ENCODE measurements around the gene AFAP1. TPM values are rescaled to one million over a fixed set of nuclear protein-coding genes. Genes with fewer than 3 reads are reported as not detected.
A peak's percentile ranks its signal among the peaks of the same experiment; 100 is the strongest.

The AFAP1 gene
- total and polyA plus RNA-seq, 12 donors = 2.9 to 8.9 (median 5.8) TPM

DNA sequence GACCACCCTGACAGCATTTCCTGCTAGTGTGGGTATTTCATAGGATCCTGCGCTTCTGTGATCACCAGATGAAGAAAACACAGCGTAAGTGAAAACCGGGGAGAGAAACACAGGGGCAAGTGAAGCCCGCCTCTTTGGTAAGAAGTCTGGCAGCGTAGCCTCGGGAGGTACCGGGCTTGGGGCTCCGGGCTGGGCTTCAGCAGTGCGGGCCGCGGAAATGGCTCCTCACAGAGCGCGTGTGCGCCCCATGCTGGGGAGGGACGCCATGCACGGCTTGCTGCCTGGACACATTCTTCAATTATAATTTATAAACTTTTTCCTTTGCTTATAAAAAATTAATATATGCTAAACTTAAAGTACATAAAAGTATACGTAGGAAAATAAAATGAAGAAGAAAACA lies 151.5 kb downstream of the AFAP1 start:
- Histone ChIP-seq H3K4me1 (peaks cover 0 to 20% (median 11%) of the 10 kb centered on the region in 9 donors), H3K4me3 (no peak overlapping the region), H3K27ac (peak overlapping the region in 1 of 10 donors; percentile 68), H3K36me3 (peaks cover 0 to 60% (median 0%) of the 10 kb centered on the region in 9 donors), H3K27me3 (no peaks in the 10 kb centered on the region), H3K9me3 (no peaks in the 10 kb centered on the region)
- ATAC-seq (no peak), DNase-seq (no peak)
- WGBS, 2 donors = 96% methylated on average over 17 of the region's 17 CpGs
- intact Hi-C loops (cut with DNase I) = no loop called here
- TF ChIP-seq CTCF (IDR thresholded peaks at IDR 0.05) = no peak

DNA sequence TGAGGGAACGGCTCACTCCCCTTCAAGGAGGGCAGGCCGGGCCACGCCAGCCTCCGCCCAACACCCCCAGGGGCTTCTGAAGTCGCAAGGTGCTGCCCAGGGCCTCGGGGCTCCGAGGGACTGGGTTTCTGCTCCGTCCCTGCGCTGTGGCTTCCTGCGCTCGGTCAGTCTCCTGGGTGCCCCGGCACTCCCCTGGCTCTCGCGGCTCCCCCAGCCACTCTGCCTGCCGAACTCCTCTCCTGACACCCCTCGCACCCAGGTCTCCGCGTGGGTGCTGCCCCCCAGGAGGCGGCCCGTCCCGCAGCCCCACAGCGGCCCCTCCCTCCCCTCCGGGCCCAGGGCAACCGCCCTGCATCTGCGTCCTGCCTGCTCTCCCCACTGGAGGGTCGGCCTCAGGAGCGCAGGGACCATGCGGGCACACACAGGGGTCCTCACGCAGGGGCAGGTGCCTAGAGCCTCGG lies 151.9 kb downstream of the AFAP1 start:
- no peaks in the 10 kb centered on the region for H3K9me3 ChIP-seq
- ATAC-seq (peak in 1 of 8 donors; percentile 31), DNase-seq (no peak)
- H3K27ac ChIP-seq = no peak overlapping the region
- H3K36me3 ChIP-seq = peaks cover 0 to 55% (median 0%) of the 10 kb centered on the region in 9 donors
- no peaks in the 10 kb centered on the region for H3K27me3 ChIP-seq
- WGBS, 2 donors = 92 to 94% methylated on average over 26 to 30 of the region's 30 CpGs
- H3K4me3 ChIP-seq = no peak overlapping the region
- H3K4me1 ChIP-seq = peaks cover 0 to 25% (median 15%) of the 10 kb centered on the region in 9 donors
- intact Hi-C loops (cut with DNase I) = no loop called here
- TF ChIP-seq CTCF (IDR thresholded peaks at IDR 0.05) = no peak

DNA sequence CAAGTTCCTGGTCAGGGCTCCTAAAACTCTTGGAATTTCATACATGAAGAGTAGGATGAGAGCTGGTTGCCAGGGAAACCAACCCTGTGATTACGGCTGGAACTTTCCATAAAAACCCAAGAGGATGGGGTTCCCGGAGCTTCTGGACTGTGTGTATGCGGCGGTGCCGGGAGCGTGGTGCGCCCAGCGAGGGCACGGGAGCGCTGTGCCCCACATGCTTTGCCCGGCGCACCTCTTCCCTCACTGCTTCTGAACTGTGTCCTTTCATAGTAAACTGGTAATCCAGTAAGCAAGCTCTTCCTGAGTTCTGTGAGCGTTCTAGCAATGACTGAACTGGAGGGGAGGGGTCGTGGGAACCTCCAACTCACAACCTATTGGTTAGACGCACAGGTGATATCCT lies 152.6 kb downstream of the AFAP1 start:
- intact Hi-C loops (cut with DNase I) = no loop called here
- Histone ChIP-seq H3K9me3 (no peaks in the 10 kb centered on the region), H3K27ac (no peak overlapping the region), H3K4me3 (no peak overlapping the region), H3K27me3 (no peaks in the 10 kb centered on the region), H3K36me3 (peaks cover 0 to 48% (median 0%) of the 10 kb centered on the region in 9 donors), H3K4me1 (peaks cover 5 to 31% (median 22%) of the 10 kb centered on the region in 9 donors)
- ATAC-seq (no peak), DNase-seq (no peak)
- 95 to 97% methylated on average over 15 of the region's 15 CpGs for WGBS, 2 donors
- no peak for TF ChIP-seq CTCF (IDR thresholded peaks at IDR 0.05)

GRCh38 chr4:7786517-7786916 lies 153.1 kb downstream of the AFAP1 start:
- WGBS, 2 donors = 90 to 95% methylated on average over 10 of the region's 10 CpGs
- no peak overlapping the region for H3K27ac ChIP-seq
- DNase-seq = no peak
- peaks cover 0 to 43% (median 0%) of the 10 kb centered on the region in 9 donors for H3K36me3 ChIP-seq
- no peak for TF ChIP-seq CTCF (IDR thresholded peaks at IDR 0.05)
- no peaks in the 10 kb centered on the region for H3K9me3 ChIP-seq
- peaks cover 11 to 37% (median 27%) of the 10 kb centered on the region in 9 donors for H3K4me1 ChIP-seq
- intact Hi-C loops (cut with DNase I) = no loop called here
- ATAC-seq = no peak
- H3K27me3 ChIP-seq = no peaks in the 10 kb centered on the region
- H3K4me3 ChIP-seq = no peak overlapping the region
